HG02970 (cell line): Measurements from ENCODE around the gene PNKP.

Experiments used
- ATAC-seq: cut with Tn5 transposase; IDR thresholded peaks from one replicate; pipeline ENCODE4 v1.9.1; 2021; ENCODE audit warnings: mild to moderate bottlenecking, moderate library complexity, moderate number of reproducible peaks; ENCODE audit not compliant: unreplicated experiment, low FRiP score

Gene PNKP

DNA sequence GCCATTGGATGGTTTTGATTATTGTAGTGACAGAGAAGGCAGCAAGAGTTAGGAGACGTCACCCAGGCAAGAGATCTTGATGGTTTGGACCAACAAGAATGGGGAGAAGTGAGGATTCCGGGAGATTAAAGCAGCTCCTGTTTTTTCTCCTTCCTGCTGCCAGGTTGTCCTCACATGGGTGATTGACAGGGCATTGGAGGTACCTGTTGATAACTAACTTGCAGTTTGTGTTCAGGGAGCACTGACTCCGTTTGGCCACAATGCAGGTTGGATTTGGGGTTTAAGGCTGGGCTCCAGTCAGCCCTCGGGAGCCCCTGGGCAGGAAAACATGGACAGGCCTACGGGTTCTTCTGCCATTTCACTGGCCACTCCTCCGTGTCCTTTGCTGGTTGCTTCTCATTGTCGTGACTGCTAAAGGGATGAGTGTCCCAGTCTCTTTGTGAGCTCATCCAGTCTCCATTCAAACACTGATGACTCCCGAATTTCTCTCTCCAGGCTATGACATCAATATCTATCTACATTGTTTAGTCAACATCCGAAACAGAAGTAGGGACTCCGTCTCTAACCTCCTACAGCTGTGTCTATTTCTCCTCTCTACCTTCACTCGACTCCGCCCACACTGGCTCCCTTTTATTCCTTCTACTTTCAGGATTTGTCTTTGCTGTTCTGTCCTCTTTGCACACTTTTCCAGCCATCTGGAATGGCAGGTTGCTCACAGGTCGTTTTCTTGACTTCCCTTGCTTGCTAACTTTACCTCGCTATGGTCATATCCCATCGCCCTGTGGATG, 17.7 kb downstream of the PNKP start:
- no peak for ATAC-seq

DNA sequence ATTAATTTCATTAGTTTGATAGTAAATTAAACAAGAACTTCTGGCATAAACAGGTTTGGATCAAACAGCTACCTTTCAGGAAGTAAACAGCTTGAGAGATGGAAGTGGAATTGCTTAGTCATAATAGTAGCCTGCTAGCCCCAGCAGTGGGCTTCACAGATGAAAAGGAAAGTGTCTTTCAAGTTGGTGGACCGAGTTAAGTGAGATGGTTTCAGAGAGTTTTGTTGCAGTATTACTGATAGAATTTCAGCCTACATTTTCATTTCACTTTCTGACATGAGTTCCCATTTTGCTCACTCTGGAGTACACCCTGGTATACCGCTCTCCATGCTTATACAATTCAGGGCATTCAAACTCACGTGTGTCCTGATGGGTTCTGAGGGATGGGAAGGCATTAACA, 18.4 kb downstream of the PNKP start:
- ATAC-seq, result no peak

GRCh38 chr19:49847731-49848696, 19.4 kb downstream of the PNKP start:
- no peak for ATAC-seq

- ATAC-seq, result no peak
Observed at GRCh38 chr19:49846408-49846807, 21.0 kb downstream of the PNKP start.

GRCh38 chr19:49845414-49845813, 22.0 kb downstream of the PNKP start:
- ATAC-seq, result no peak

- no peak for ATAC-seq
Observed at GRCh38 chr19:49844138-49845095, 23.0 kb downstream of the PNKP start.

DNA sequence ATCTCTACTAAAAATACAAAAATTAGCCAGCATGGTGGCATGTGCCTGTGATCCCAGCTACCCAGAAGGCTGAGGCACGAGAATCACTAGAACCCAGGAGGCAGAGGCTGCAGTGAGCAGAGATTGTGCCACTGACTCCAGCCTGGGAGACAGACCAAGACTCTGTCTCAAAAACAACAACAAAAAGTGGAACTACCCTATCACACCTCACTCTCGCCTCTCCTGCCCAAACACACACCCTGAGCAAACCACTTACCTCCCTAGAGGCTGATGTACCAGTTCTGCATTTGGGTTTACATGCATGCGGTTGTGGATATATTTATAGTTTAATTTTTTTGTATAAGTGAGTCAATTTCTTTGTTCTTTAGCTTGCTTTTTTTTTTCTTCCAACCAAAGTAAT, 24.1 kb downstream of the PNKP start:
- ATAC-seq, result no peak

GRCh38 chr19:49840736-49841249, 26.6 kb downstream of the PNKP start:
- ATAC-seq, result no peak

- ATAC-seq, result no peak
Observed at GRCh38 chr19:49840321-49840720, 27.1 kb downstream of the PNKP start.

DNA sequence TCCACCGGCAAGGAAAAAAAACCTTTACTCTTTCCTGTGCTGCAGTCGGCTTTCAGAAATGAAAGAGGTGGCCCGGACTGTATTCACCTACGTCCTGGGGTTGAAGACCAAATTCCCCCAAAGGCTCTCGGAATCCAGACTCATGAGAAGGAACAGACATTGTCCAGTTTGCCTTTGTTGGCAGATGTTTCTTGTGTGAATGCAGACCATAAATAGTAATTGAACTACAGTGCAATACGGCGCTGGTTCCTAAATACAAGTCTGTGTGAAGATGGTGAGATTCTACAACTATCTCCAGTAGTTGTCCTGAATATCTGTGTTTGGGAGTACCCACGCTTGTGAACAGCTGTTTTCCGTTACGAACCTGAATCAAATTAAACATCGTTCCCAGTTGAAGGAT, 27.7 kb downstream of the PNKP start:
- no peak for ATAC-seq

DNA sequence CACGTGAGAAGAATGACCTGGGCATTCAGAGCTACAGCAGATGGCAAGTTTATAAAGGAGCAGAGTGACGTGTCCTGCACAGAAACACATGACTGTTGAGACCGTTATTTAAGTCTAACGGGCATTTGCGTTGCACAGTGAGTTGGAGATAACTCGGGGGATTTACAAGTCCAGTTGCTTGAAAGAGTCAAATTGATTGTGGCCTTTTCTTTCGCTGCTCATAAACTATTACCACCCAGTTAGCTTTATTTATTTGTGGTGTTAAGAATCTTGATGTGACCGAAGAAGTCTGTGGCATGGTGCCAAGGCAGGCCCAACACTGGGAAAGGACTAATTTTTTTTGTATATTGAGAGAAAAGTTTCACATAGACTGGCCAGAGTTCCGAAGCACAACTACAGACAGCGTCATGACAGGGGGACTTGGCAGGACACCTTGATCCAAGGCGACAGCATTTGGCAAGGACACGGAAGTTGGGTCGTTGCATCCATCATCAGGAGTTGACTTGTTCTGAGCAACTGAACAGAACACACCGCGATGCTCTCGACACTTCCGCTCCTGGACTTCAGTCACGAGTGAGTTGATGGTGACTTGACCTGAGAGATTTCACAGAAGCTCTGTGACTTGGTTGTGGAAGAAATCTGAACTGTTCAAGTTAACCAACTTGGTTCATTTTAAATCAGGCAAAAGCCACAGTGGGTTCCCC, 28.3 kb downstream of the PNKP start:
- ATAC-seq, result no peak

DNA sequence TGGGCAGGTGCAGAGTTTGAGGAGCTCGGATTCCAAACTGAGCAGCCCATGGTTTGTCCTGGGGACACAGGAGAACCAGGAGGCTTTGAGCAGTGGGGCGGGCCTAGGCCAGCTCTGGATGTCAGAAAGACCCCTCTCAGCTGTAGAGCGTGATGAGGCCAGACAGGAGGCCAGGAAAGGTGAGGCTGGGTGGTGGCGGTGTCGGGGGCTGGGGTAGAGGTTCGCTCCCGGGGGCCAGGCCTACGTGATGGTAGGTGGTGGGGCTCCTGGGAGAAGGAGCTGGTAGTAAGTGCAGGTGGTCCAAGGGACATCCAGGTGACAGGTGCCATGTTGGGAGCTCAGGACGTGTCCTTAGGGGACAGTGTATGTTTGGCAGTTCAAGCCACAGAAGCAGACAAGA, 30.0 kb downstream of the PNKP start:
- no peak for ATAC-seq

- no peak for ATAC-seq
Observed at GRCh38 chr19:49837009-49837310, 30.4 kb downstream of the PNKP start.

GRCh38 chr19:49836176-49837008, 31.0 kb downstream of the PNKP start:
- no peak for ATAC-seq

GRCh38 chr19:49835562-49835961, 31.8 kb downstream of the PNKP start:
- ATAC-seq, result no peak

DNA sequence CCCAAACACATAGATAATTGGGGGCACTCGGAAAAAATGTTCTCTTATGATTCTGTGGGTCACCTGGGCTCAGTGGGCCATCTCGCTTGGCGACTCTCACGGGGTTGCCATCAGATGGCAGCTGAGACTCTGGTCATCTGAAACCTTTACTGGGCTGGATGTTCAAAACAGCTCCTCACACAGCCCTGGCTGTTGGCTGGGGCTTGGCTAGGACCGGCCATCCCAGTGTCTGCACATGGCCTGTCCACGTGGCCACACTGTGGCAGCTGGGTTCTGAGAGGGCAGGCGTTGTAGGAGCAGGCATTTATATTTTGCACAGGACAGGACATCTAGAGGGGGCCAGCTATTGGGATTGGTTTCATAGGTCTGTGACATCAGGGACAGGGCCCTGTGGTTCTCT, 33.8 kb downstream of the PNKP start:
- ATAC-seq, result no peak

DNA sequence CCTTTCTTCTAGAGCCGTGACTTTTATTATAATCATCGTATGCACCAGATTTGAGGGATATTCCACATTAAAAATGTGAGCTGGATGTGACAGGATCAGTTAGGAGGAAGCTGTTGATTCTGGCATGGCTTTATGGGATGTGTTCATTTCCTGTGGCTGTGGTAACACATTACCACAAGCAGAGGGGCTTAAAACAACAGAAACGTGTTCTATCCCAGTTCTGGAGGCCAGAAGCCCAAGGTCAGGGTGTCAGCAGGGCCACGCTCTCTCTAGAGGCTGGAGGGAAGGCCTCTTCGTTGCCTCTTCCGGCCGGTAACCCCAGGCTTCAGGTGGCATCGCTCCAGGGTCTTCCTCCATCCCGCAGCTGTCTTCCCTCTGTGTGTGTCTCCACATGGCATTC, 34.8 kb downstream of the PNKP start:
- no peak for ATAC-seq

DNA sequence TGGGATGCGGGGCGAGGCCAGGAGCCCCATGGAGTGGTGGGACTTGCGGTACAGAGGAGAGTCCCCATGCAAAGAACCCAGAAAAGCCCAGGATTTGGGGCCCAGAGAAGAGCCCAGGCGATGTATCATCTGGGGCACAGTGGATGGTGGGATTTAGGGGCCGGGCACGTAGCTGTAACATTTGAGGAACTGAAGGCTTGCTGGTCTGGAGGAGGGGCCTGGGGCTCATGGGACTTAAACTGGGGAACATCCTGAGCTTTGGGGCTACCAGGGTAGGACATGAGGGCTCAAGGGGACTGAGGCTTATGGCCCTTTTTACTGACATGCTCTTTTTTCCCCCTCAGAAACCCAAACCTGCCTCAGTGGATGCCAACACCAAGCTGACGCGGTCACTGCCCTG, 35.8 kb downstream of the PNKP start:
- no peak for ATAC-seq

DNA sequence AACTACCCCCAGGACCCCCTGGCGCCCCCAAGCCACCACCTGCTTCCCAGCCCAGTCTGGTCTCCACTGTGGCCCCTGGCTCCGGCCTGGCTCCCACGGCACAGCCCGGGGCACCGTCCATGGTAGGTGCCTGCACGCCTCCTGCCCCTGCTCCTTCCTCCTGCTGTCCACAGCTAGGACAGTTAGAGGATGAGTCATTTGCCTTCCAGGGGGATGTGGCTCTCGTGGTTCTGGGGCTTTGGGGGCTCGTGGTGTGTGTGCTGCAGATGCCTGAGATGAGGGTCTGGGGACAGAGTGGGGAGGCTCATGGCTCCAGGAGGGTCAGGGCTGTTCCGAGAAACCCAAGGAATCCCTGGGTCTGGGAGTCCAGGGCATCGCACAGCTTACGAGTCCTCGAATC, 36.6 kb downstream of the PNKP start:
- no peak for ATAC-seq
